Activated B cell treated with CpG ODN at 0.5 μM for 24 hours (primary cell): ENCODE results near the gene GPR108. TPM values are rescaled to one million over a fixed set of nuclear protein-coding genes. Genes with fewer than 3 reads are reported as not detected.

Source experiments
- ATAC-seq: fragments of 200-7000 bp; cut with Tn5 transposase; one replicate; pipeline ENCODE4 v1.10.0; 2021; ENCODE audit warnings: low read depth, mild to moderate bottlenecking, moderate library complexity
- CTCF ChIA-PET: fragments of 350-600 bp; sonication (Branson Sonifier 250); formaldehyde crosslinking; loops from one replicate; lab custom pipeline; 2021; ENCODE audit warnings: antibody characterized with exemption; lab: Charles Lee
- POLR2A ChIA-PET: fragments of 350-600 bp; sonication (Branson Sonifier 250); formaldehyde crosslinking; loops from one replicate; lab custom pipeline; 2021; ENCODE audit warnings: antibody characterized with exemption; lab: Charles Lee
- DNase-seq: peaks from one replicate; pipeline ENCODE4 v3.0.0; 2022
- H3K27ac Mint-ChIP-seq: one replicate; pipeline ENCODE4 v1.8.0; 2020; ENCODE audit warnings: mixed read lengths
- H3K27me3 Mint-ChIP-seq: one replicate; pipeline ENCODE4 v1.8.0; 2021; ENCODE audit warnings: mixed read lengths
- H3K36me3 Mint-ChIP-seq: one replicate; pipeline ENCODE4 v1.8.0; 2021; ENCODE audit warnings: low read depth, mixed read lengths
- H3K4me1 Mint-ChIP-seq: one replicate; pipeline ENCODE4 v1.8.0; 2021; ENCODE audit warnings: mixed read lengths
- H3K4me3 Mint-ChIP-seq: one replicate; pipeline ENCODE4 v1.8.0; 2020; ENCODE audit warnings: mild to moderate bottlenecking, mixed read lengths
- H3K9me3 Mint-ChIP-seq: one replicate; pipeline ENCODE4 v1.8.0; 2020; ENCODE audit warnings: mixed read lengths
- intact Hi-C: fragments of 100-400 bp; cut with micrococcal nuclease; formaldehyde crosslinking; loops from one replicate; pipeline ENCODE4 v1.15.1; 2024
- total RNA-seq: library from RNA; stranded (reverse); gene quantifications from 2 replicates; pipeline ENCODE4 v1.2.3, GENCODE V29; 2022
- TF ChIP-seq, protein P1 (sequence below): fragments of 200-600 bp; IDR thresholded peaks from one replicate; pipeline ENCODE4 v1.8.0; 2022; ENCODE audit warnings: antibody characterized with exemption, mild to moderate bottlenecking

The GPR108 gene
- total RNA-seq, 1 donor from 2014 or later: 55.6 TPM

DNA sequence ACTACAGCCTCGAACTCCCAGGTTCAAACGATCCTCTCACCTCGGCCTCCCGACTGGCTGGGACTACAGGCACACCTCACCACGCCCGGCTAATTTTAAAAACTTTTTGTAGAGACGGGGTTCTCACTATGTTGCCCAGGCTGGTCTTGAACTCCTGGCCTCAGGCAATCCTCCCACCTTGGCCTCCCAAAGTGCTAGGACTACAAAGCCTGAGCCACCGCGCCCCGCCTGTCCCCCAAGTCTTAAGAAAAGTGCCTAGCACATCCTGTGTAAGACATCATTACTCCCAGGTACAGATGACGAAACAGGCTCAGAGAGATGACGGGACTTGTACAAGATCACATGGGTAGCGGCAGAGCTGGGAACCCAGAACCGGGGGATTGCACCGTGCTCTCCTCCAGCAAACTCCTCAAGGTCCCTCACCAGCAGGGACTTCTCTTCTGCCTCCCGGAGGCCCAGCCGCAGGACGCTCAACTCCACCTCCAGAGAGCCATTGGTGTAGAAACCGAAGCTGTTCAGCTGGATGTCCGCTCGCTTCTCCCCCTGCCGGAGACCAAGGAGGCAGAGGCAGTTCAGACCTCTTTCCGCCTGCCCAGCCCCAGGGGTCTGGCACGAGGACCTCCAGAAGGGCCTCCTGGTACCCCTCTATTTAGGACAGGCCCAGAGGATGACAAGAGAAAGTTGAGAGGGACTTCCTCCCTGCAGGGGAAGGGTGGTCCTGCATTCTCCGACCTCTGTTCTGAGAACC lies 1.0 kb downstream of the GPR108 start:
- peaks cover 40% of the 10 kb centered on the region for H3K4me1 Mint-ChIP-seq
- ATAC-seq (peak; percentile 12), DNase-seq (peak; percentile 68)
- POLR2A ChIA-PET: interaction anchor here (1.0 to 6.9 kb wide), 9 partner anchors 8 to 375 kb away, joined by 3 to 81 read pairs (median 12); partner anchors contain the start of genes ALKBH7, CLPP and VAV1
- TF ChIP-seq, protein P1, sequence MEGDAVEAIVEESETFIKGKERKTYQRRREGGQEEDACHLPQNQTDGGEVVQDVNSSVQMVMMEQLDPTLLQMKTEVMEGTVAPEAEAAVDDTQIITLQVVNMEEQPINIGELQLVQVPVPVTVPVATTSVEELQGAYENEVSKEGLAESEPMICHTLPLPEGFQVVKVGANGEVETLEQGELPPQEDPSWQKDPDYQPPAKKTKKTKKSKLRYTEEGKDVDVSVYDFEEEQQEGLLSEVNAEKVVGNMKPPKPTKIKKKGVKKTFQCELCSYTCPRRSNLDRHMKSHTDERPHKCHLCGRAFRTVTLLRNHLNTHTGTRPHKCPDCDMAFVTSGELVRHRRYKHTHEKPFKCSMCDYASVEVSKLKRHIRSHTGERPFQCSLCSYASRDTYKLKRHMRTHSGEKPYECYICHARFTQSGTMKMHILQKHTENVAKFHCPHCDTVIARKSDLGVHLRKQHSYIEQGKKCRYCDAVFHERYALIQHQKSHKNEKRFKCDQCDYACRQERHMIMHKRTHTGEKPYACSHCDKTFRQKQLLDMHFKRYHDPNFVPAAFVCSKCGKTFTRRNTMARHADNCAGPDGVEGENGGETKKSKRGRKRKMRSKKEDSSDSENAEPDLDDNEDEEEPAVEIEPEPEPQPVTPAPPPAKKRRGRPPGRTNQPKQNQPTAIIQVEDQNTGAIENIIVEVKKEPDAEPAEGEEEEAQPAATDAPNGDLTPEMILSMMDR: no peak
- H3K27me3 Mint-ChIP-seq: no peaks in the 10 kb centered on the region
- peak overlapping the region; percentile 96 for H3K27ac Mint-ChIP-seq
- no peaks in the 10 kb centered on the region for H3K9me3 Mint-ChIP-seq
- intact Hi-C loops: loop anchor here (1.0 to 5.0 kb wide), 10 partner anchors 14 to 944 kb away; partner anchors contain the start of genes ARHGEF18, DUS3L and TNFSF14
- H3K36me3 Mint-ChIP-seq: peaks cover 38% of the 10 kb centered on the region
- CTCF ChIA-PET: interaction anchor here (0.9 to 4.5 kb wide), 8 partner anchors 17 to 220 kb away, joined by 3 to 83 read pairs (median 8); partner anchors contain the start of gene VAV1
- peak overlapping the region; percentile 96 for H3K4me3 Mint-ChIP-seq

DNA sequence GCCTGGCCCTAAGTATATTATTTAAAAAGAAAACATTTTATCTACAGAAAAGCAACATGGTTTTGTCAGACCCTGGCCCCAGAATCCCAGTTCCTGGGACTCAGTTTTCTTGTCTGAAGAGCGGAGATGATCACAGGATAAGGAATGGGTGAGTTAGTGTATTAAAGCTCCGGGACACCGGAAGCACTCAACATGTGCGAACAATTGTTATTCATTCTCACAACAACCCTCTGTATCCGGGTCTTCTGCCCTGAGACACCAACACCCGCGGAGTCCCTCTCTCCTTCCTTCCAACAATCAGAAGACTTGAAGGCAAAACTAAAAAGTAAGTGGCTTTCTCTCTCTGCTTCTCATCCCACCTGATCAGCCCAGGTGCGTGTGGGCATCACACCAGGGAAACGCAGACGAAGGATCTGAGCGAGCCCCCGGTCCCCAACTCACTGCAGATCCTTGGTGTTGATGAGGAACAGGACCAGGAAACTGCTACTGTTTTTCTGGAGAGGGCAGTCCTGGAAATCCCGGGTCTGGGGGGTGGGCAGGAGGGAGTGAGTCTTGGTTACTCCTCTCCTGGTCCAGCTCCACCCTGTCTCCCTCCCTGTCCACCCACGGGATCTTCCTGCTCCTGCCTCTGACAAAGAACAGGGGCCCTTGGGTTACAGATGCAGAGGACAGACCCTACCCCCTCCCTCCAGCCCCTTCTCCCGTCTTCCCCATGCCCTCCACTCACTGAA lies 2.0 kb downstream of the GPR108 start:
- ChIA-PET CTCF (interaction anchor here (1.6 to 4.5 kb wide), 4 partner anchors 102 to 219 kb away, joined by 5 to 83 read pairs (median 20); no protein-coding TSS in a partner anchor), POLR2A (interaction anchor here (0.5 to 6.9 kb wide), 3 partner anchors 36 to 374 kb away, joined by 3 to 81 read pairs (median 3); partner anchors contain the start of gene CLPP)
- TF ChIP-seq, protein P1: no peak
- intact Hi-C loops: loop anchor here (5.0 kb wide), 4 partner anchors 453 to 943 kb away; partner anchors contain the start of genes ARHGEF18 and DUS3L
- DNase-seq (no peak), ATAC-seq (no peak)
- H3K27me3 Mint-ChIP-seq: no peaks in the 10 kb centered on the region
- H3K4me1 Mint-ChIP-seq: peaks cover 33% of the 10 kb centered on the region
- H3K27ac Mint-ChIP-seq: peak overlapping the region; percentile 96
- no peaks in the 10 kb centered on the region for H3K9me3 Mint-ChIP-seq
- peak overlapping the region; percentile 96 for H3K4me3 Mint-ChIP-seq
- H3K36me3 Mint-ChIP-seq: peaks cover 33% of the 10 kb centered on the region

DNA sequence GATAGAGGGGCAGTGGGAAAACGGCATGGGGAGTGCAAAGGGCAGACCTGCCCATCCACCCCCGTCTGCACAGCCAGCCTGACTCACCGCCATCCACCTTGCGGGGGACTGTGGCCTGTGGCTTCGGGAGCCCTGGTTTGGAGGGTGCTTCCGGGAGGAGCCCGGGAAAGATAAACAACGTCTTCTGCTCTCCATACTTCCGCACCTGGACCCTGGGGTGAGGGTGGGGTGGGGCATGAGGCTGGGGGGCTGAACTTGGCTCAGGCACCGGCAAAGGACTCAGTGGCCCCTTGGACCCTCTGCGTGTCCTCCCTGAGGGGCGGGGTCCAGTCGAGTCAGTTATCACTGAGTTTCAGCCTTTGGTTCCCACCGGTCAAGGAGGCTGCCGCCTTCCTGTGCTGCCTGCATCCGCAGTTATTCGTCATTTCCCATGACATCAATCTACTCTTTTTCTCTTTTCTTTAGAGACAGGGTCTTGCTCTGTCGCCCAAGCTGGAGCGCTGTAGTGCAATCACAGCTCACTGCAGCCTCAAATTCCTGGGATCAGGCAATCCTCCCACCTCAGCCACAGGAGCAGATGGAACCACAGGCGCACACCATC lies 3.2 kb downstream of the GPR108 start:
- TF ChIP-seq, protein P1: no peak
- no peak for ATAC-seq
- ChIA-PET CTCF (interaction anchor here (1.3 kb wide), 1 partner anchor 216 kb away, joined by 5 read pairs; no protein-coding TSS in a partner anchor), POLR2A (no interaction called here)
- no peak overlapping the region for H3K27ac Mint-ChIP-seq
- intact Hi-C loops: no loop called here
- peaks cover 34% of the 10 kb centered on the region for H3K4me1 Mint-ChIP-seq
- H3K9me3 Mint-ChIP-seq: no peaks in the 10 kb centered on the region
- no peaks in the 10 kb centered on the region for H3K27me3 Mint-ChIP-seq
- DNase-seq: no peak
- peaks cover 39% of the 10 kb centered on the region for H3K36me3 Mint-ChIP-seq
- no peak overlapping the region for H3K4me3 Mint-ChIP-seq

DNA sequence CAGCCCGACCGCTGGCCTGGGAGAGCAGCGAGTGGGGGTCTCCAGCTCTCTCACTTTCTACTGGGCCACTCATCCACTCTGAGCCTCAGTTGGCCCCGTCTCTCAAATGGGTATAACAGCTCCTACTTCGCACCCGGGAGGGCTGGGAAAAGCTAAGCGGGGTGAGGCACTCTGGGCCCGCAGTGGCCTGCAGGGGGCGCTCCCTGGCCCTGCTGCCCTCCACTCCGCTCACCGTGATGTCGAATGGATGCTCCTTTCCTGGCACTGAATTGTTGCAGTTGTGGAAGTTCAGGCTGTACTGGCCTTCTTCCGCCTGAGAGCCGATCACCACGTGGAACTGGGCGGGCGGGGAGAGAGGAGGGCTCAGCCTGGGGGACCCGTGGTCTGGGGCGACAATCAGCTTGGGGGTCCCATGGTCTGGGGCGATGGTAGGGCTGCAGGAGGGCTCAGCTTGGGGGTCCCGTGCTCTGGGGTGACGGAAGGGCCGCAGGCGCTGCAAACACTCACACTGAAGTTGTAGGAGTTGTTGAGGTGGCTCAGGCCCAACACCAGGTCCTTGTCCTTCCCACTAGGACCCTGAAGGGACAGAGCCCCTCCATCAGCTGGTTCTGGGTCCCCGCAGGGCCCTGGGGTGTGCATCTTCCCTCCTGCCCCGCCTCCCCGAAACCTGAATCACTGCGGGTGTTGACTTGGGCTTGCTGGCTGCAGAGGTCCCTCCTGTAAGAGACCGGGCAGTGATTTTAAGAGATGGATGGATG lies 3.9 kb downstream of the GPR108 start:
- POLR2A ChIA-PET: no interaction called here
- intact Hi-C loops: no loop called here
- H3K27me3 Mint-ChIP-seq: no peaks in the 10 kb centered on the region
- TF ChIP-seq, protein P1: no peak
- no peak overlapping the region for H3K4me3 Mint-ChIP-seq
- peaks cover 37% of the 10 kb centered on the region for H3K36me3 Mint-ChIP-seq
- ATAC-seq: no peak
- DNase-seq: no peak
- no peaks in the 10 kb centered on the region for H3K9me3 Mint-ChIP-seq
- CTCF ChIA-PET: interaction anchor here (1.3 kb wide), 1 partner anchor 216 kb away, joined by 5 read pairs; no protein-coding TSS in a partner anchor
- H3K4me1 Mint-ChIP-seq: peaks cover 33% of the 10 kb centered on the region
- H3K27ac Mint-ChIP-seq: no peak overlapping the region
